H4 (cell line): ENCODE measurements around the gene TRAF4. TPM values are rescaled to one million over a fixed set of nuclear protein-coding genes. Genes with fewer than 3 reads are reported as not detected.
"Not testable (repeated sequence)": the region's sequence is repeated elsewhere in the genome, so short reads cannot be mapped to it uniquely, and the experiment has no call there.

Source experiments
- DNase-seq: peaks from one replicate; pipeline ENCODE4 v3.0.0-alpha.2; 2015; ENCODE audit warnings: low spot score
- total RNA-seq: library from RNA; depleted of rRNA; stranded (reverse); fragments of >200 nt; shearing (Covaris generic); gene quantifications from 2 replicates; pipeline ENCODE4 v1.2.3, GENCODE V29; 2014

Gene TRAF4
- total RNA-seq, 1 experiment from 2014 or later, result 40.5 TPM

- DNase-seq, result no peak
Observed at GRCh38 chr17:28715217-28715616, 28.6 kb upstream of the TRAF4 start.

GRCh38 chr17:28716740-28717577 lies 26.9 kb upstream of the TRAF4 start:
- no peak for DNase-seq

- peak; percentile 85 for DNase-seq
Observed at GRCh38 chr17:28717578-28718332, 26.1 kb upstream of the TRAF4 start, which contains the start of gene RAB34. TSS of gene RAB34 (minus strand) at chr17:28717868. CDS start at chr17:28717266, 602 bp downstream.

- DNase-seq, result no peak
Observed at GRCh38 chr17:28718333-28719020, 25.3 kb upstream of the TRAF4 start.

GRCh38 chr17:28719021-28719433 lies 24.8 kb upstream of the TRAF4 start:
- no peak for DNase-seq

GRCh38 chr17:28720247-28720996 lies 23.4 kb upstream of the TRAF4 start:
- no peak for DNase-seq

GRCh38 chr17:28720997-28721329 lies 22.8 kb upstream of the TRAF4 start:
- not testable (repeated sequence) for DNase-seq

- no peak for DNase-seq
Observed at GRCh38 chr17:28722417-28723158, 21.2 kb upstream of the TRAF4 start.

- no peak for DNase-seq
Observed at GRCh38 chr17:28723159-28723835, 20.5 kb upstream of the TRAF4 start.

GRCh38 chr17:28723836-28724499 lies 19.8 kb upstream of the TRAF4 start:
- not testable (repeated sequence) for DNase-seq

GRCh38 chr17:28724500-28725165 lies 19.2 kb upstream of the TRAF4 start:
- no peak for DNase-seq

- DNase-seq, result peak; percentile 67
Observed at GRCh38 chr17:28725166-28725659, 18.6 kb upstream of the TRAF4 start.

- peak; percentile 64 for DNase-seq
Observed at GRCh38 chr17:28725660-28726225, 18.1 kb upstream of the TRAF4 start.

GRCh38 chr17:28726226-28726626 lies 17.6 kb upstream of the TRAF4 start, which contains the start of gene TLCD1:
TSS of gene TLCD1 (minus strand) at chr17:28726233. CDS start at chr17:28726097, 136 bp downstream.
- DNase-seq, result no peak

- DNase-seq, result peak; percentile 95
Observed at GRCh38 chr17:28726627-28727491, 17.0 kb upstream of the TRAF4 start.

GRCh38 chr17:28728364-28729200 lies 15.2 kb upstream of the TRAF4 start, which contains the start of gene NEK8:
TSS of gene NEK8 (plus strand) at chr17:28728788. CDS start at chr17:28728814, 26 bp downstream.
- peak; percentile 88 for DNase-seq
